Right renal pelvis (tissue), 4 donors: ENCODE measurements around the gene PKD2L1. TPM values are rescaled to one million over a fixed set of nuclear protein-coding genes. Genes with fewer than 3 reads are reported as not detected.
"Not testable (repeated sequence)": the region's sequence is repeated elsewhere in the genome, so short reads cannot be mapped to it uniquely, and the experiment has no call there.

ENCODE experiments used
- DNase-seq, 4 donors: peaks; one replicate each; pipeline ENCODE4 v3.0.0-alpha.2; 2013; ENCODE audit warnings: low read depth in 4 of 4, low spot score in 3 of 4, missing footprints in 1 of 4
- polyA plus RNA-seq, 4 donors: library from polyadenylated mRNA; unstranded; fragments of 120-200 nt; gene quantifications; one replicate each; pipeline ENCODE4 v1.2.1, GENCODE V29; 2013; ENCODE audit not compliant: insufficient read length in 4 of 4

The PKD2L1 gene
- polyA plus RNA-seq, 4 donors, result 0.08 to 0.31 (median 0.26) TPM

GRCh38 chr10:100288196-100288595, 41.8 kb downstream of the PKD2L1 start:
- DNase-seq, result no peak

GRCh38 chr10:100287756-100288155, 42.3 kb downstream of the PKD2L1 start:
- no peak for DNase-seq

- DNase-seq, result peak; percentile 58 to 76 (median 70)
These were observed 43.7 kb downstream of the PKD2L1 start, which contains the start of gene BLOC1S2 for GRCh38 chr10:100286051-100287033. TSS of gene BLOC1S2 (minus strand) at chr10:100286680. CDS start at chr10:100286659, 21 bp downstream.

- DNase-seq, result not testable (repeated sequence)
These were observed 44.7 kb downstream of the PKD2L1 start for GRCh38 chr10:100285326-100285725.

- DNase-seq, result no peak
These were observed 47.1 kb downstream of the PKD2L1 start for GRCh38 chr10:100282907-100283306.

GRCh38 chr10:100276971-100277370, 53.1 kb downstream of the PKD2L1 start:
- not testable (repeated sequence) for DNase-seq

- DNase-seq, result peak; percentile 73 to 83 (median 80)
These were observed 62.6 kb downstream of the PKD2L1 start, which contains the start of gene CWF19L1 for GRCh38 chr10:100267239-100268104. TSS of gene CWF19L1 (minus strand) at chr10:100267638. CDS start at chr10:100267593, 45 bp downstream.

- DNase-seq, result no peak
These were observed 64.1 kb downstream of the PKD2L1 start for GRCh38 chr10:100265821-100266485.

GRCh38 chr10:100254191-100254590, 75.8 kb downstream of the PKD2L1 start:
- no peak for DNase-seq

GRCh38 chr10:100253041-100253440, 77.0 kb downstream of the PKD2L1 start:
- DNase-seq, result no peak

- no peak for DNase-seq
These were observed 81.2 kb downstream of the PKD2L1 start for GRCh38 chr10:100248820-100249219.

GRCh38 chr10:100245484-100246220, 84.4 kb downstream of the PKD2L1 start:
- no peak for DNase-seq

- DNase-seq, result no peak
These were observed 90.2 kb downstream of the PKD2L1 start for GRCh38 chr10:100239851-100240250.

GRCh38 chr10:100238429-100238828, 91.6 kb downstream of the PKD2L1 start:
- DNase-seq, result no peak

Other genes with a start within 250 kb of the PKD2L1 start
- 1 to 10 TPM; 2.0 to 2.9 (median 2.6) TPM for gene CPN1, start 248.4 kb downstream of the PKD2L1 start, polyA plus RNA-seq
- 10 to 100 TPM; 50.2 to 62.6 (median 54.3) TPM for gene ERLIN1, start 144.2 kb downstream of the PKD2L1 start, polyA plus RNA-seq
- gene CHUK, start 100.6 kb downstream of the PKD2L1 start, polyA plus RNA-seq, result 10 to 100 TPM; 23.8 to 30.5 (median 29.0) TPM
- 10 to 100 TPM; 27.9 to 31.8 (median 27.9) TPM for gene CWF19L1, start 62.6 kb downstream of the PKD2L1 start, polyA plus RNA-seq
- gene BLOC1S2, start 43.5 kb downstream of the PKD2L1 start, polyA plus RNA-seq, result 10 to 100 TPM; 38.3 to 45.7 (median 42.6) TPM
- 10 to 100 TPM; 33.6 to 50.3 (median 46.0) TPM for gene SCD, start 17.0 kb upstream of the PKD2L1 start, polyA plus RNA-seq
- 1 to 10 TPM in 2 of 4 donors, under 1 TPM in 2; 0.64 to 1.3 (median 0.86) TPM for gene WNT8B, start 132.8 kb upstream of the PKD2L1 start, polyA plus RNA-seq
- 10 to 100 TPM; 13.0 to 20.9 (median 14.9) TPM for gene SEC31B, start 189.6 kb upstream of the PKD2L1 start, polyA plus RNA-seq
- gene NDUFB8, start 199.6 kb upstream of the PKD2L1 start, polyA plus RNA-seq, result 100 to 1,000 TPM; 165 to 201 (median 169) TPM
- gene HIF1AN, start 205.7 kb upstream of the PKD2L1 start, polyA plus RNA-seq, result 10 to 100 TPM; 38.9 to 46.0 (median 45.1) TPM